K562 (cell line): ENCODE measurements around the gene SLC38A2.

ENCODE experiments used
- POLR2AphosphoS5 ChIP-seq: IDR thresholded peaks from 2 replicates; pipeline ENCODE4 v1.6.1; 2011; ENCODE audit warnings: mild to moderate bottlenecking, low read depth, low read length, moderate library complexity; ENCODE audit not compliant: control insufficient read depth, insufficient read depth
- TF ChIP-seq, protein P1 (sequence below): IDR thresholded peaks from 2 replicates; pipeline ENCODE4 v1.6.1; 2014; ENCODE audit warnings: antibody characterized with exemption

DNA sequence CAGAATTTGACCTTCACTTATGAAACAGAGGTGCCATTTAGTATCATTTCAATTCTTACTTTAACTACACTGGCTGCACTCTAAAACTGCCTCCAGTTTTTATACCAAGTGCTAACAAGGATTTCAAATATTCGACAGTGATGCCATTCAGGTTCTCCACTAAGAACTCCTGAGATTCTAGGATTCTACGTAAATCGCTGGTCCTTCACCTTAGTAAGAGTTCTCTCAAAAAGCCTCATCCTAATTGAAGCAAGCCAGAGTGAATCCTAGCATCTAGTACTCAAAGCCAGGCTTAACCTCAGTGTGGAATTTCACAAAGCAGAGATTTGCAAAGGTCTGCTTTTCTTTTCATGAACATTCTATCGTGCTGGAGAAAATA is 3.5 kb downstream of the SLC38A2 start:
- TF ChIP-seq, protein P1, sequence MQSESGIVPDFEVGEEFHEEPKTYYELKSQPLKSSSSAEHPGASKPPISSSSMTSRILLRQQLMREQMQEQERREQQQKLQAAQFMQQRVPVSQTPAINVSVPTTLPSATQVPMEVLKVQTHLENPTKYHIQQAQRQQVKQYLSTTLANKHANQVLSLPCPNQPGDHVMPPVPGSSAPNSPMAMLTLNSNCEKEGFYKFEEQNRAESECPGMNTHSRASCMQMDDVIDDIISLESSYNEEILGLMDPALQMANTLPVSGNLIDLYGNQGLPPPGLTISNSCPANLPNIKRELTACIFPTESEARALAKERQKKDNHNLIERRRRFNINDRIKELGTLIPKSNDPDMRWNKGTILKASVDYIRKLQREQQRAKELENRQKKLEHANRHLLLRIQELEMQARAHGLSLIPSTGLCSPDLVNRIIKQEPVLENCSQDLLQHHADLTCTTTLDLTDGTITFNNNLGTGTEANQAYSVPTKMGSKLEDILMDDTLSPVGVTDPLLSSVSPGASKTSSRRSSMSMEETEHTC = no peak
- 0 out of 2 replicates have a peak, but pooled peaks have one; percentile 13 for TF ChIP-seq POLR2AphosphoS5
